Heart left ventricle (tissue), 13 donors: Measurements from ENCODE around the gene CTNS.

Source experiments
- POLR2A ChIP-seq, 2 donors: fragments of 450-650 bp; IDR thresholded peaks; one replicate each; pipeline ENCODE4 v1.6.1; 2017; ENCODE audit warnings: antibody characterized with exemption in 2 of 2, mild to moderate bottlenecking in 2 of 2, moderate library complexity in 2 of 2
- TF ChIP-seq, protein P1 (sequence below), 12 donors: fragments of 200-600 bp; sonication (generic) in 4 of 12; IDR thresholded peaks; one replicate each; pipeline versions ENCODE4 v1.5.0 to v1.8.0; 2018 to 2022; ENCODE audit warnings: antibody characterized with exemption in 12 of 12, mild to moderate bottlenecking in 5 of 12
- donor health status: ischemic (EF 13 %, LVEDD 7.1; RV severe dilation, severe dysfunction).
- donor health status: DM: no; HTN: yes; CAD: no.
- donor health status: DM: no; HTN: no; CAD: no.
- donor health status: ischemic (EF 25% LVEDD 6.9; RV normal size, moderate dysfunction).
- donor health status: ischemic (EF 25% LVEDD 5.7; RV mildly dilated, moderate dysfunction).
- donor health status: ischemic (EF 35%, LVEDD 5.7; RV mildly dilated, moderate dysfunction).
- donor health status: nonischemic (EF 11% LVEDD 7.7; RV severe dilation, severe dysfunction).
- donor health status: DM: yes; HTN: yes; CAD: no.
- donor health status: PGD.
- donor health status: ischemic (EF 29% LVEDD 5.4; RV normal size, mild dysfunction).
- donor health status: nonischemic (EF 23%, LVEDD 6.1; RV moderate dilation, normal function).

DNA sequence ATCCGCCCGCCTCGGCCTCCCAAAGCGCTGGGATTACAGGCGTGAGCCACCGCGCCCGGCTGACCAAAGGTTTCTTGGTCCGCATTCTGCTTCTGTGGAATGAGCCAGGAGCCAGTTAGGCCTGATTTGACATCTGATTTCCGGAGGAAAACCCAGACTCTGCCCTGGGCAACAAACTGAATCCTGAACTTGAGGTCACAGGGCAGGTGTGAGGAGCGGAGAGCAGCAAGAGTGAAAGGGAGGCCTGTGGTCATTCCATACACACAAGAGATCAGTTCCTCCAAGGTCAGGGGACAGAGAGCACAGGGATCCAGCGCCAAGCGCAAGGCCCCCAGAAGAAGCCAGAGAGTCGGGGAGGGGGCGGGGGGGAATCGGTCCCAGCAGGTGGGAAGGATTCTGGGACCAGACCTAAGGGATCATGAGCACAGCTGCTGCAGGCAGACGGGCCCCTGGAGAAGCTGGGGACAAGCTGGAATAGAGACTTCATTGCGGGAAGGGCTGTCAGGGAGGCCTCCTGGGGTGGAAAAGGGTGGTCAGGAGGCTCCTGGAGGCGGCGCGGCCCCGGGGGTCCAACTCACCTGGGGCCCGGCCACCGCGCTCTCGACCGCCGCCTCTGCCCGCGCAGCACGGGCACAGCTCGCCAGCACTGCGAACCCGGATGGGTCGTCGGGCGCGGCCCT, 946 bp upstream of the CTNS start:
- TF ChIP-seq, protein P1, sequence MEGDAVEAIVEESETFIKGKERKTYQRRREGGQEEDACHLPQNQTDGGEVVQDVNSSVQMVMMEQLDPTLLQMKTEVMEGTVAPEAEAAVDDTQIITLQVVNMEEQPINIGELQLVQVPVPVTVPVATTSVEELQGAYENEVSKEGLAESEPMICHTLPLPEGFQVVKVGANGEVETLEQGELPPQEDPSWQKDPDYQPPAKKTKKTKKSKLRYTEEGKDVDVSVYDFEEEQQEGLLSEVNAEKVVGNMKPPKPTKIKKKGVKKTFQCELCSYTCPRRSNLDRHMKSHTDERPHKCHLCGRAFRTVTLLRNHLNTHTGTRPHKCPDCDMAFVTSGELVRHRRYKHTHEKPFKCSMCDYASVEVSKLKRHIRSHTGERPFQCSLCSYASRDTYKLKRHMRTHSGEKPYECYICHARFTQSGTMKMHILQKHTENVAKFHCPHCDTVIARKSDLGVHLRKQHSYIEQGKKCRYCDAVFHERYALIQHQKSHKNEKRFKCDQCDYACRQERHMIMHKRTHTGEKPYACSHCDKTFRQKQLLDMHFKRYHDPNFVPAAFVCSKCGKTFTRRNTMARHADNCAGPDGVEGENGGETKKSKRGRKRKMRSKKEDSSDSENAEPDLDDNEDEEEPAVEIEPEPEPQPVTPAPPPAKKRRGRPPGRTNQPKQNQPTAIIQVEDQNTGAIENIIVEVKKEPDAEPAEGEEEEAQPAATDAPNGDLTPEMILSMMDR (IDR thresholded peaks at IDR 0.05) = no peak
- no peak for TF ChIP-seq POLR2A (IDR thresholded peaks at IDR 0.05)
